Immature natural killer cell (primary cell): ENCODE data around the gene STK38. TPM values are rescaled to one million over a fixed set of nuclear protein-coding genes. Genes with fewer than 3 reads are reported as not detected.

Experiments
- DNase-seq, 3 donors: peaks; one replicate each; pipeline ENCODE4 v3.0.0; 2022; ENCODE audit warnings: mixed read lengths in 1 of 3
- H3K27ac Mint-ChIP-seq, 6 donors: one replicate each; pipeline ENCODE4 v1.8.0; 2020; ENCODE audit warnings: mixed read lengths in 6 of 6, mild to moderate bottlenecking in 5 of 6, inconsistent platforms in 4 of 6, moderate library complexity in 3 of 6
- H3K27me3 Mint-ChIP-seq, 3 donors: one replicate each; pipeline ENCODE4 v1.8.0; 2020 to 2021; ENCODE audit warnings: low read depth in 3 of 3, mild to moderate bottlenecking in 3 of 3, mixed read lengths in 3 of 3, moderate library complexity in 3 of 3, inconsistent platforms in 1 of 3
- H3K36me3 Mint-ChIP-seq, 3 donors: one replicate each; pipeline ENCODE4 v1.8.0; 2020; ENCODE audit warnings: mixed read lengths in 3 of 3, inconsistent platforms in 2 of 3, mild to moderate bottlenecking in 2 of 3
- H3K4me1 Mint-ChIP-seq, 2 donors: one replicate each; pipeline ENCODE4 v1.8.0; 2020; ENCODE audit warnings: inconsistent platforms in 2 of 2, mild to moderate bottlenecking in 2 of 2, mixed read lengths in 2 of 2, moderate library complexity in 1 of 2
- H3K4me3 Mint-ChIP-seq, 5 donors: one replicate each; pipeline ENCODE4 v1.8.0; 2020; ENCODE audit warnings: mild to moderate bottlenecking in 5 of 5, mixed read lengths in 5 of 5, inconsistent platforms in 3 of 5, moderate library complexity in 3 of 5
- H3K9me3 Mint-ChIP-seq, 6 donors: one replicate each; pipeline ENCODE4 v1.8.0; 2020; ENCODE audit warnings: mild to moderate bottlenecking in 6 of 6, mixed read lengths in 6 of 6, inconsistent platforms in 4 of 6, moderate library complexity in 3 of 6
- polyA plus RNA-seq, 3 donors: library from polyadenylated mRNA; unstranded; fragments of 300-500 nt; fragmentation: Illumina TruSeq; gene quantifications; one replicate each; pipeline ENCODE4 v1.2.3, GENCODE V29; 2021

Gene STK38
- polyA plus RNA-seq, 3 donors from 2014 or later, result 74.2 to 179 (median 81.2) TPM

GRCh38 chr6:36525346-36525745 is 21.9 kb downstream of the STK38 start:
- H3K4me1 Mint-ChIP-seq, result peaks cover 43 to 66% of the 10 kb centered on the region in 2 donors
- H3K27ac Mint-ChIP-seq, result peak overlapping the region in 4 of 6 donors; percentile 9 to 64 (median 44)
- peaks cover 20 to 54% (median 36%) of the 10 kb centered on the region in 3 donors for H3K36me3 Mint-ChIP-seq

GRCh38 chr6:36524871-36525270 is 22.4 kb downstream of the STK38 start:
- no peak overlapping the region for H3K4me3 Mint-ChIP-seq
- H3K36me3 Mint-ChIP-seq, result peaks cover 20 to 59% (median 36%) of the 10 kb centered on the region in 3 donors
- peaks cover 0 to 2% (median 0%) of the 10 kb centered on the region in 3 donors for H3K27me3 Mint-ChIP-seq
- H3K27ac Mint-ChIP-seq, result peak overlapping the region in 5 of 6 donors; percentile 25 to 83 (median 46)
- no peak for DNase-seq
- H3K9me3 Mint-ChIP-seq, result no peaks in the 10 kb centered on the region
- peaks cover 43 to 71% of the 10 kb centered on the region in 2 donors for H3K4me1 Mint-ChIP-seq

More at GRCh38 chr6:36525346-36525745, 21.9 kb downstream of the STK38 start:
- DNase-seq, result no peak
- peaks cover 0 to 3% (median 0%) of the 10 kb centered on the region in 3 donors for H3K27me3 Mint-ChIP-seq
- no peaks in the 10 kb centered on the region for H3K9me3 Mint-ChIP-seq
- no peak overlapping the region for H3K4me3 Mint-ChIP-seq

GRCh38 chr6:36523936-36524499 is 23.3 kb downstream of the STK38 start:
- peaks cover 17 to 56% (median 29%) of the 10 kb centered on the region in 3 donors for H3K36me3 Mint-ChIP-seq

GRCh38 chr6:36523451-36523850 is 23.8 kb downstream of the STK38 start:
- Mint-ChIP-seq H3K27ac (peak overlapping the region in 2 of 6 donors; percentile 29 to 39), H3K9me3 (no peaks in the 10 kb centered on the region), H3K4me3 (no peak overlapping the region), H3K36me3 (peaks cover 15 to 62% (median 30%) of the 10 kb centered on the region in 3 donors), H3K27me3 (peaks cover 0 to 2% (median 0%) of the 10 kb centered on the region in 3 donors), H3K4me1 (peaks cover 35 to 71% of the 10 kb centered on the region in 2 donors)
- DNase-seq, result no peak

More at GRCh38 chr6:36523936-36524499, 23.3 kb downstream of the STK38 start:
- Mint-ChIP-seq H3K9me3 (no peaks in the 10 kb centered on the region), H3K4me1 (peaks cover 36 to 71% of the 10 kb centered on the region in 2 donors), H3K27ac (peak overlapping the region in 2 of 6 donors; percentile 29 to 39), H3K4me3 (no peak overlapping the region), H3K27me3 (peaks cover 0 to 2% (median 0%) of the 10 kb centered on the region in 3 donors)
- no peak for DNase-seq

- H3K36me3 Mint-ChIP-seq, result peaks cover 7 to 59% (median 35%) of the 10 kb centered on the region in 3 donors
- H3K4me1 Mint-ChIP-seq, result peaks cover 34 to 77% of the 10 kb centered on the region in 2 donors
- no peak overlapping the region for H3K4me3 Mint-ChIP-seq
- no peak for DNase-seq
- no peaks in the 10 kb centered on the region for H3K9me3 Mint-ChIP-seq
- H3K27me3 Mint-ChIP-seq, result peaks cover 0 to 3% (median 0%) of the 10 kb centered on the region in 3 donors
- H3K27ac Mint-ChIP-seq, result peak overlapping the region in 5 of 6 donors; percentile 12 to 72 (median 27)
These were observed 27.9 kb downstream of the STK38 start for GRCh38 chr6:36519352-36519751.

GRCh38 chr6:36517408-36517807 is 29.9 kb downstream of the STK38 start:
- H3K36me3 Mint-ChIP-seq, result peaks cover 3 to 47% (median 25%) of the 10 kb centered on the region in 3 donors
- H3K4me1 Mint-ChIP-seq, result peaks cover 35 to 66% of the 10 kb centered on the region in 2 donors
- H3K4me3 Mint-ChIP-seq, result no peak overlapping the region
- DNase-seq, result no peak
- peak overlapping the region in 4 of 6 donors; percentile 4 to 61 (median 29) for H3K27ac Mint-ChIP-seq
- H3K9me3 Mint-ChIP-seq, result no peaks in the 10 kb centered on the region
- H3K27me3 Mint-ChIP-seq, result peaks cover 0 to 3% (median 0%) of the 10 kb centered on the region in 3 donors

- no peak for DNase-seq
- no peaks in the 10 kb centered on the region for H3K9me3 Mint-ChIP-seq
- H3K27me3 Mint-ChIP-seq, result peaks cover 0 to 3% (median 0%) of the 10 kb centered on the region in 3 donors
- peaks cover 35 to 70% of the 10 kb centered on the region in 2 donors for H3K4me1 Mint-ChIP-seq
- H3K36me3 Mint-ChIP-seq, result peaks cover under 1 to 51% (median 25%) of the 10 kb centered on the region in 3 donors
- no peak overlapping the region for H3K4me3 Mint-ChIP-seq
- H3K27ac Mint-ChIP-seq, result peak overlapping the region in 1 of 6 donors; percentile 35
These were observed 30.3 kb downstream of the STK38 start for GRCh38 chr6:36516988-36517387.

GRCh38 chr6:36516559-36516958 is 30.7 kb downstream of the STK38 start:
- Mint-ChIP-seq H3K27ac (peak overlapping the region in 3 of 6 donors; percentile 43 to 49 (median 48)), H3K9me3 (no peaks in the 10 kb centered on the region), H3K36me3 (peaks cover 0 to 52% (median 27%) of the 10 kb centered on the region in 3 donors), H3K4me3 (no peak overlapping the region), H3K27me3 (peaks cover 0 to 3% (median 0%) of the 10 kb centered on the region in 3 donors), H3K4me1 (peaks cover 35 to 71% of the 10 kb centered on the region in 2 donors)
- DNase-seq, result no peak

GRCh38 chr6:36515844-36516243 is 31.4 kb downstream of the STK38 start:
- Mint-ChIP-seq H3K4me3 (peak overlapping the region in 1 of 5 donors; percentile 7), H3K4me1 (peaks cover 35 to 71% of the 10 kb centered on the region in 2 donors), H3K27me3 (peaks cover 0 to 3% (median 0%) of the 10 kb centered on the region in 3 donors), H3K36me3 (peaks cover 0 to 49% (median 28%) of the 10 kb centered on the region in 3 donors), H3K9me3 (no peaks in the 10 kb centered on the region), H3K27ac (peak overlapping the region; percentile 1 to 85 (median 42))
- DNase-seq, result no peak

- Mint-ChIP-seq H3K27ac (peak overlapping the region; percentile 4 to 85 (median 80)), H3K4me1 (peaks cover 35 to 61% of the 10 kb centered on the region in 2 donors), H3K9me3 (no peaks in the 10 kb centered on the region), H3K36me3 (peaks cover 0 to 44% (median 31%) of the 10 kb centered on the region in 3 donors), H3K4me3 (peak overlapping the region in 4 of 5 donors; percentile 3 to 29 (median 20)), H3K27me3 (peaks cover 0 to 3% (median 0%) of the 10 kb centered on the region in 3 donors)
- peak; percentile 44 to 59 (median 53) for DNase-seq
These were observed 32.5 kb downstream of the STK38 start for GRCh38 chr6:36514554-36515456.

GRCh38 chr6:36510365-36510764 is 36.9 kb downstream of the STK38 start:
- DNase-seq, result no peak
- H3K4me3 Mint-ChIP-seq, result no peak overlapping the region
- H3K36me3 Mint-ChIP-seq, result peaks cover 0 to 54% (median 33%) of the 10 kb centered on the region in 3 donors
- H3K9me3 Mint-ChIP-seq, result no peaks in the 10 kb centered on the region
- H3K27ac Mint-ChIP-seq, result peak overlapping the region in 1 of 6 donors; percentile 34
- H3K4me1 Mint-ChIP-seq, result peaks cover 20 to 40% of the 10 kb centered on the region in 2 donors
- peaks cover 0 to 3% (median 0%) of the 10 kb centered on the region in 3 donors for H3K27me3 Mint-ChIP-seq

GRCh38 chr6:36508532-36508931 is 38.7 kb downstream of the STK38 start:
- DNase-seq, result no peak
- H3K9me3 Mint-ChIP-seq, result no peaks in the 10 kb centered on the region
- H3K27me3 Mint-ChIP-seq, result no peaks in the 10 kb centered on the region
- peak overlapping the region in 1 of 6 donors; percentile 55 for H3K27ac Mint-ChIP-seq
- peaks cover 0 to 49% (median 30%) of the 10 kb centered on the region in 3 donors for H3K36me3 Mint-ChIP-seq
- H3K4me1 Mint-ChIP-seq, result peaks cover 7 to 42% of the 10 kb centered on the region in 2 donors
- H3K4me3 Mint-ChIP-seq, result no peak overlapping the region

GRCh38 chr6:36506611-36507010 is 40.7 kb downstream of the STK38 start:
- H3K9me3 Mint-ChIP-seq, result no peaks in the 10 kb centered on the region
- no peaks in the 10 kb centered on the region for H3K27me3 Mint-ChIP-seq
- H3K4me3 Mint-ChIP-seq, result no peak overlapping the region
- no peak for DNase-seq
- peaks cover 7 to 51% of the 10 kb centered on the region in 2 donors for H3K4me1 Mint-ChIP-seq
- peaks cover 0 to 46% (median 30%) of the 10 kb centered on the region in 3 donors for H3K36me3 Mint-ChIP-seq
- peak overlapping the region in 5 of 6 donors; percentile 6 to 77 (median 40) for H3K27ac Mint-ChIP-seq
